GM21717 (cell line): ENCODE measurements around the gene SLC9A4.

Experiments used
- ATAC-seq: cut with Tn5 transposase; IDR thresholded peaks from one replicate; pipeline ENCODE4 v1.9.1; 2021; ENCODE audit warnings: mild to moderate bottlenecking, moderate library complexity; ENCODE audit not compliant: unreplicated experiment

The SLC9A4 gene

GRCh38 chr2:102473020-102473419, at the start of gene SLC9A4:
Gene SLC9A4 (plus strand): TSS chr2:102473226. CDS start chr2:102473760, 534 bp downstream.
- ATAC-seq = no peak

DNA sequence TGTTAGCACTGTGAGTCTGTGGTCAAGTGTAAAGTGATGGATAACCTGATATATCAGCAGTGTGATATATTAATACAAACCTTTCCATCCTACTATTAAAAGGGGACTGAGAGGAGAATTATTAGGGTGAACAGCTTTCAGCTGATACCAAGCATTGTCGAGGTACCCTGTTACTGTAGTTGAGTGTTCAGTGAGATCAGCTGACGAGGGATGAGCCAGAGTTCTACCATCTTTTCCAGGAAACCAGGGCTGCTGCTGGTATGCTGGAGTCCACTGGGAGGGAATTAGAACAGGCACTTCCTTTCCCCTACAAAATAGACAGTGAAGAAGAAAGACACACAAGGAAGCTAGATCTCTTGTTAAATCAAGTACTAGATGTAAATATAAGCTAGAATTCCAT, 49.7 kb upstream of the SLC9A4 start:
- ATAC-seq = no peak

- ATAC-seq = peak; percentile 90
Measured at GRCh38 chr2:102424754-102425153, 48.3 kb upstream of the SLC9A4 start.

DNA sequence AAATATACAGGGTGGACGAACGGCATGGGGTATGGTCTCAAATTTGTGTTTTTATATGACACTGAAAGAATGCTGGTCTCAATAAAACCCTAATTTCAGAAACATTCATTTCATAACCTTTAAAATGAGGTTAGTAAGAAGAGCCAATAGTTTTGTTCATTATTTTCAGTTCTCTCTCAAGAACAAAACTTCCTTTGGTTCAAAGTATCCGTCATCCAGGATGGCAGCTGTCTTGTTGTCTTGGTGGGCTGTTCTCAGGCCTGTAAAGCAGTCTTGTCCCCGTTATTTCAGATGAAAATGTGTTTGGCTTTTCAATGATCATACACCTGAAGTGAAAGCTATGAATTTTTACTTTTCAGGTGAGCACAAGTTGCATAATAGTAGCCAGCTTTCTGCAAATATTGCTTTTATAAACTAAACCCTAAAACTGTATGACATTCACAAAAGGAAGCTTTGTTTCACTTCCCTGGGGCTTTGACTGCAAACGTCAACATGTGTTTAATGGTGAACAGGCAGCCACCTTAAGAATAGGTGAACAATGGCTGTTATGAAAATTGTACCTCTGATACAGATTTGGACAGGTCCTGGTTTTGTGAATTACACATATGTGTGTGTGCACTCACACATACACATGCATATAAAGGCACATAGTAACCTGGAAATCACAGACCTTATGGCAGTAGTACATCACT, 47.4 kb upstream of the SLC9A4 start:
- ATAC-seq = peak; percentile 35

DNA sequence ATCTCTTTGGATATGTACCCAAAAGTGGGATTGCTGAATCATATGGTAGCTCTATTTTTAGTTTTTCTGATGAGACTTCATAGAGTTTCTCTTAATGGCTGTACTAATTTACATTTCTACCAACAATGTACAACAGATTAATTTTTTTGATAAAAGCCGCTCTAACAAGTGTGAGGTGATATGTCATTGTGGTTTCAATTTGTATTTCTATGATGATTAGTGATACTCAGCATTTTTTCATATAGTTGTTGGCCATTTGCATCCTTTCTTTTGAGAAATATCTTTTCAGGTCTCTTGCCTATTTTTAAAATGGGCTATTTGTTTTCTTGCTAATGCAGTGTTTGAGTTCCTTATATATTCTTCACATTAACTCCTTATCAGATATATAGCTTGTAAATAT, 45.8 kb upstream of the SLC9A4 start:
- ATAC-seq = no peak

- ATAC-seq = no peak
Measured at GRCh38 chr2:102428573-102428972, 44.5 kb upstream of the SLC9A4 start.

GRCh38 chr2:102432386-102432785, 40.6 kb upstream of the SLC9A4 start:
- no peak for ATAC-seq

- ATAC-seq = no peak
Measured at GRCh38 chr2:102433973-102434654, 38.9 kb upstream of the SLC9A4 start.

GRCh38 chr2:102434655-102435381, 38.2 kb upstream of the SLC9A4 start:
- peak; percentile 54 for ATAC-seq

DNA sequence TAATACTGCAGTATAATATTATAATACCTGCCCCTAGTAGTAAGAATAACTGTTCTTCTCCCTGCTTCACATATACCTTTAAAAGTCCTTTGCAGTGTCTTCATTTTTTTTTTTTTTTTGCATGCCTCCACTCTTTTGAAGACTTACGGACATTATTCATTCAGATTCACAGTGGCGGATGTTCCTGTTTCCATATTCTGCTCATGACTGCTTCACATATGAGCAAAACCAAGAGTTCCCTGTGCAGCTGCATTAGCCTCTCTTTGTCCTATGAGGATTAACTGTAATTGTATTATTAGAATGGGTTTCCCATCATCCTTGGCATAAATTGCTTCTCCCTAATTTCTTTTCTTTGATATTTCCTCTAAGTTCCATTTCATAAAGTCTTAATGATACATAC, 37.3 kb upstream of the SLC9A4 start:
- no peak for ATAC-seq

DNA sequence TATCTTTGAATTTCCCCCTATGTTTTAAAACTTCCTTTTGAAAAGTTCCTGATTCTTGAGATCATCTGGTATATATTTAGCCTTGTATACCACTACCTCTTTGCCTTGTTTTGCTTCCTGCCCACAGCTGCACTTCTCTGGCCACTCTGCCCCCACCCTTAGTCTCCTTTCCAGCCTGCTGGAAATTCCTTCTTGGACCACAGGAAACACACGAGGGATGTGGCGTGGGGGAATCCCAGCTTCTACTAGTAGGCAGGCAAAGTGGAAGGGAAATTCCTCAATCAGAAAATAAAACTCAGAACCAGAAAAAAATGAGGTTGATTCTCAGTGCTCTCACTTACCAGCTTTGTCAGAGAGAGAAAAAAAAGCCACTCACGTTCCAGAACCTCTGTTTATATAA, 36.7 kb upstream of the SLC9A4 start:
- peak; percentile 42 for ATAC-seq

GRCh38 chr2:102437122-102437521, 35.9 kb upstream of the SLC9A4 start:
- ATAC-seq = no peak

- ATAC-seq = no peak
Measured at GRCh38 chr2:102438111-102438510, 34.9 kb upstream of the SLC9A4 start.

GRCh38 chr2:102438578-102438977, 34.4 kb upstream of the SLC9A4 start:
- no peak for ATAC-seq

GRCh38 chr2:102439065-102439695, 33.8 kb upstream of the SLC9A4 start:
- ATAC-seq = no peak

DNA sequence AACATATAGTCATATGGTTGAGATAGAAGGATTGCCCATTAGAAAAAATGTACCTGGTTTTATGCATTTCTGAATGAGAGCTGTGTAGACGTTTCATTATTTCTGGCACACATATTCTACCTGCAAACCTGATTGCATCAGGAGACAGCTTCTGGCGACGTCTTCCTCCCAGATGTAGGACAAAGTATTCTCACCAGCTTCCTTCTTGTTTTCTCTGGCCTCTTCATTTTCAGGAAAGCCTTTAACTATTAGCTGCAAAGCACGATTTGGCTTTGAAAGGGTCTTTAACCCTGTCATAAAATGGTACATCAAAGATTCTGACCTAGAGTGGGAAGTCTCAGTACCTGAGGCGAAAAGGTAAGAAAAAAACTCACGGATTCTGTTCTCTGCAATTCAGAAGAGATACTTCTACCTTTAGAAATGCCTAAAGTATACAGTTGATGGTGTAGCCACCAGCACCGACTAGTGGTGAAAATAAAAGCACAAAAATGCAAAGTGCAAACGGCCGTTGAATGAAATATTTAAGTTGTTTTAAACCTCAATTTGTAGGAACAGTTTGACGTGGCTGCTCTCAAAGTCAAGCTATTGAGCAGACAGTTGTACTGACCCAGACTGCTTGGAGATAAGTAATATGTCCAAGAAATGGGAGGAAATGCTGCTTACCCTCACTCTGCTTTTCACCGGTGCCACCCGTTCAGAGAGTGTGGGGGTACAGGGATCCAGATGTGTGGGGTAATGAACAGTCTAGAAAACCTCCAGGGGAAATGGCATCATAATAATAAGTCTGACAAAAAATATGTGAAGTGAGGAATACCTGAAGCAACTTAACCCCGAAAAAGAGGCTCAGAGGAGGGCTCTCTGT, 29.8 kb upstream of the SLC9A4 start:
- peak; percentile 60 for ATAC-seq

DNA sequence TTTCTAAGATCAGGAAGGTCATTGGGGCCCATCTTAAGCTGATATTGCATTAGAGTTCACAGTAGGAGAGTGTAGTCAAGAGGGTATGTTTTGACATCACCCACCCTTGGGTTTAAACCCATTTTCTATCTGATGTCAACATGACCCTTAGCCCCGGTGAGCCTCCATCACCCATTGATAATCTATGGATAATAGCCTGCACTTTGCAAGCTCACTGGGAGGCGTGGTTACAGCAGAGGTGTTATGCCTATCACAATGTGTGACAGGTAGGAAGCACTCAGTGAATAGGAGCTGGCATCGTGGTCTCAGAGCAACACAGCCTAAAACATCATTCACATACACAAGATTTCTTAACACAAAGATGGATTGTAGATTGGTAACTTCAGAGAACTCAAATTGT, 28.8 kb upstream of the SLC9A4 start:
- no peak for ATAC-seq

DNA sequence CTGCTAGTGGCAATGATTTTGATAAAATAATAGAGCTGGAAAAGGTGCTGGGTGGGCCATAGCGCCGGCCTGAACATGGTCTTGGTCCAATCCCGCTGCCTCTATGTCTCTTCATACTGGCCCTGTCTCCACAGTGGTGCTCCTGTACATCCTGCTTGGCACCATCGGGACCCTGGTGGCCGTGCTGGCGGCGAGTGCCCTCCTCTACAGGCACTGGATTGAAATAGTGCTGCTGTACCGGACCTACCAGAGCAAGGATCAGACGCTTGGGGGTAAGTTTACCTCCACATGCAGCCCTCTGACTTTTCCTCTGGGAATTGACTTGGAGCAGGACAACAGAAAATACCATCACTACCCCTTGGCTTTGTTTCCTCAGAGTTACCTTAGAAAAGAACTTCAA, 26.1 kb upstream of the SLC9A4 start:
- no peak for ATAC-seq

GRCh38 chr2:102449370-102449974, 23.6 kb upstream of the SLC9A4 start:
- ATAC-seq = no peak

- ATAC-seq = no peak
Measured at GRCh38 chr2:102451968-102452367, 21.1 kb upstream of the SLC9A4 start.
